Sciatic nerve (tissue), 2 donors: ENCODE data around the gene GPRC6A. TPM values are rescaled to one million over a fixed set of nuclear protein-coding genes. Genes with fewer than 3 reads are reported as not detected.
"Not testable (repeated sequence)": the region's sequence is repeated elsewhere in the genome, so short reads cannot be mapped to it uniquely, and the experiment has no call there.

Experiments
- ATAC-seq: fragments of 200-7000 bp; cut with Tn5 transposase; one replicate; pipeline ENCODE4 v1.9.1; 2020; ENCODE audit warnings: mild to moderate bottlenecking, moderate library complexity
- DNase-seq: peaks from one replicate; pipeline ENCODE4 v3.0.0-alpha.2; 2020; ENCODE audit warnings: low spot score
- intact Hi-C: fragments of 100-400 bp; cut with DNase I; formaldehyde crosslinking; loops from one replicate; pipeline ENCODE4 v1.14.2; 2022
- total RNA-seq: library from RNA; stranded (reverse); fragmentation: NEBNext Ultra II Directional; extraction: Animal tissue kit (Norgen Biotek cat#: 25700); gene quantifications from one replicate; pipeline ENCODE4 v1.2.1, GENCODE V29; 2021
- donor health status: DM: no; HTN: no; CAD: no.
- donor health status: DM: no; HTN: no; CAD: no.

GPRC6A gene, protein sequence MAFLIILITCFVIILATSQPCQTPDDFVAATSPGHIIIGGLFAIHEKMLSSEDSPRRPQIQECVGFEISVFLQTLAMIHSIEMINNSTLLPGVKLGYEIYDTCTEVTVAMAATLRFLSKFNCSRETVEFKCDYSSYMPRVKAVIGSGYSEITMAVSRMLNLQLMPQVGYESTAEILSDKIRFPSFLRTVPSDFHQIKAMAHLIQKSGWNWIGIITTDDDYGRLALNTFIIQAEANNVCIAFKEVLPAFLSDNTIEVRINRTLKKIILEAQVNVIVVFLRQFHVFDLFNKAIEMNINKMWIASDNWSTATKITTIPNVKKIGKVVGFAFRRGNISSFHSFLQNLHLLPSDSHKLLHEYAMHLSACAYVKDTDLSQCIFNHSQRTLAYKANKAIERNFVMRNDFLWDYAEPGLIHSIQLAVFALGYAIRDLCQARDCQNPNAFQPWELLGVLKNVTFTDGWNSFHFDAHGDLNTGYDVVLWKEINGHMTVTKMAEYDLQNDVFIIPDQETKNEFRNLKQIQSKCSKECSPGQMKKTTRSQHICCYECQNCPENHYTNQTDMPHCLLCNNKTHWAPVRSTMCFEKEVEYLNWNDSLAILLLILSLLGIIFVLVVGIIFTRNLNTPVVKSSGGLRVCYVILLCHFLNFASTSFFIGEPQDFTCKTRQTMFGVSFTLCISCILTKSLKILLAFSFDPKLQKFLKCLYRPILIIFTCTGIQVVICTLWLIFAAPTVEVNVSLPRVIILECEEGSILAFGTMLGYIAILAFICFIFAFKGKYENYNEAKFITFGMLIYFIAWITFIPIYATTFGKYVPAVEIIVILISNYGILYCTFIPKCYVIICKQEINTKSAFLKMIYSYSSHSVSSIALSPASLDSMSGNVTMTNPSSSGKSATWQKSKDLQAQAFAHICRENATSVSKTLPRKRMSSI
- total RNA-seq, result not detected

DNA sequence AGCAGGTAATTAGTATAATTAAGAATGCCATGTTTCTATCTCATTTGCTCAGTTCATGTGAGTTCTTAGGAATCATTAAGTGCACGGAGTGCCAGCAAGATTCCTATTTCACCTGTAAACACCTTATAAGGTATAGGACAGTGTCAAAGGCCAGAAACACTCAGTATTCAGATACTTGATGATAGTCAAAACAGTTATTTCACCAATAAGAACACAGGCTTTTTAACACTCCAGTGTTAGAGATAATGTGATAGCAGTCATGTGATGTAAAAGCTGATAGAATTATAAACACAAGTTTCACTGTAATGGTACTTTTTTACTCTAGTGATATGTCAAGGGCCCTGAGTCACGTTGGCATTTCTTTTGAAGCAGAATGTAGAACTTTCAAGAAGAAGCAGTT lies at the start of gene GPRC6A:
GPRC6A (minus strand) TSS at position 101 of the 400 bp plus-strand sequence; CDS start at position 31, 70 bp downstream.
- no peak for ATAC-seq

DNA sequence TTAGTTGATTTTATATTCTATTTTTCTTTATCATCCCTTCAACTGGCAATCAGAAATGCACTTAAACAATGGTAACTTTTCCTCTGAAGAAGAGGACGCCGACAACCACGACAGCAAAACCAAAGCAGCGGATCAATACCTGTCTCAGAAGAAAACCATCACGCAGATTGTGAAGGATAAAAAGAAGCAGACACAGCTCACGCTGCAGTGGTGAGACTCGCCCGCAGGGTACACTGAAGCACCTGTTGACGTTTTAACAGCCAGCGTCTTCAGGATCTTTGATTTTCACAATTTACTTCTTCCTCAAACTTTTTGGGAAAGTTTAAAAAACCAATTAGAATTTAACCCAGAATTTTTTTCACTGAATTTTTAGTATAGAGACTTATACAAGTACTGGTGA lies 48.9 kb upstream of the GPRC6A start:
- no peak for ATAC-seq
- intact Hi-C loops, result no loop called here

More for the DNA sequence above, at the start of gene GPRC6A:
- intact Hi-C loops, result no loop called here
- DNase-seq, result no peak

DNA sequence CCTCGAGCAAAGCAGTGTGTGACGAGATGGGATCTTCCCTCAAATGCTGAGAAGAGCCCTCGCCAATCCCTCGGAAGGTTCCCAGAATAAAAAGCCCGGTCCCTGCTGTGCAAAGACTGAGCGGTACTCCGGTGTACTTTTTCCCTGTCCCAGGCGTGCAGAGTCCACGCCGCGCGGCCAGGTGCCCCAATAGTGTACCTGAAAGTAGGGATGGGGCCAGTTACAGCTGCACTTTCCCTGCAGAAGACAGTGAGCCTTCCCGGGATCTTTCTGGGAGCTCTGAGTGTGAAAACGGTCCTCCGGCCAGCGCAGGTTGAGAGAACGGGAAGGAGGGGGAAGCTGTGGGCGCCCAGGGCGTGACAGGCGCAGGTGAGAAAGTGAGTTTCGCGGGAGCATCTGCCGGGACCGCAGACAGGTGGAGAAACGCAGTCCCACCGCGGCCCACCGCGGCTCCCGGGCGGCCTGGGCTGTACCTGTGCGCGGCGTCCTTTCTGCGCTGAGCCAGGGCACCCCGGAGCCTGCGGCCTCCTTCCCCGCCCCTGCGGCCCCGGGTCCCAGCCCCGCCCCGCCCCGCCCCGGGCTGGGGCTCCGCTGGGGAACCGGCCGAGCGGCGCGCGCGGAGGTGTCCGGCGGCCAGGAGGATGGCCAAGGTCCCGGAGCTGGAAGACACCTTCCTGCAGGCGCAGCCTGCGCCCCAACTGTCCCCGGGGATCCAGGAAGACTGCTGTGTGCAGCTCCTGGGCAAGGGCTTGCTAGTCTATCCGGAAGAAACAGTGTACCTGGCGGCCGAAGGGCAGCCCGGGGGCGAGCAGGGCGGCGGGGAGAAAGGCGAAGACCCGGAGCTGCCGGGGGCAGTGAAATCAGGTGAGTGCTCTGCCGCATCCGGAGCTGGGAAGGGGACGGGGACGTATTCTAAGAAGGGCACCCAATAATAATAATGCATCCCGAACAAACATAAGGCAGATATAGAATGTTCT lies 48.0 kb upstream of the GPRC6A start, which contains the start of gene RFX6:
RFX6 (plus strand) TSS at position 608 of the 977 bp plus-strand sequence; CDS start at position 642, 34 bp downstream.
- intact Hi-C loops, result no loop called here
- ATAC-seq (no peak), DNase-seq (no peak)

More for the DNA sequence above, 48.9 kb upstream of the GPRC6A start:
- no peak for DNase-seq

DNA sequence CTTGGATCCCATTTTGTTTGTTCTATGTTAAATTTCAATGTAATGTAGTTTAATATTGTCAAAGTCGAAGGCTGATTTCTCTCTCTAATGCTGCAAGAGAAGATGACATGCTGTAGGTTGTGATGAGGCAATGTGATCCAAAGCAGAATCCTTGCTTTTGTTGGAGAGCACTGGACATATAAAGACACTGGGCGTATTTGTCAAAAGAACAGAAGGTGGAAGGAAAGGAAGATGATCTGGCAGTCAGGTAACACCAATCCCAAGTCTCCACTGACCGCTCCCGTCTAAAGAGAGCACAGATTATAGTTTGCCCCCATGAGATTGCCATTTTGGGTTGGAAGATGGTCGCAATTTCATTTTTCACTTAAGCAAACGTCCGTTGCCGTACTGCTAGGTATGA lies 47.2 kb upstream of the GPRC6A start:
- DNase-seq (no peak), ATAC-seq (no peak)
- intact Hi-C loops, result no loop called here

DNA sequence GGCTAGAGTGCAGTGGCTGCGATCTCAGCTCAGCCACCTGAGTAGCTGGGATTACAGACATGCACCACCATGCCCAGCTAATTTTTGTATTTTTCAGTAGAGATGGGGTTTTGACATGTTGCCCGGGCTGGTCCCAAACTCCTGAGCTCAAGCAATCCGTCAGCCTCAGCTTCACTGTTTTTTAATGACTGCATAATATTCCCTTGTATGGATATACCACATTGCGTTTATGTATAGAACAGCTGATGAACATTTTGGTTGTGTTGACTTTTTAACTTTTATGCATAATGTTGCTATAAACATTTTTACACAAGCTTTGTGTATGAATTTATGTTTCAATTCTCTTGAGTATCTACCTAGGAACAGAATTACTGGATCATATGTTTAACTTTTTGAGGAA lies 43.9 kb upstream of the GPRC6A start:
- ATAC-seq (no peak), DNase-seq (no peak)
- intact Hi-C loops, result no loop called here

DNA sequence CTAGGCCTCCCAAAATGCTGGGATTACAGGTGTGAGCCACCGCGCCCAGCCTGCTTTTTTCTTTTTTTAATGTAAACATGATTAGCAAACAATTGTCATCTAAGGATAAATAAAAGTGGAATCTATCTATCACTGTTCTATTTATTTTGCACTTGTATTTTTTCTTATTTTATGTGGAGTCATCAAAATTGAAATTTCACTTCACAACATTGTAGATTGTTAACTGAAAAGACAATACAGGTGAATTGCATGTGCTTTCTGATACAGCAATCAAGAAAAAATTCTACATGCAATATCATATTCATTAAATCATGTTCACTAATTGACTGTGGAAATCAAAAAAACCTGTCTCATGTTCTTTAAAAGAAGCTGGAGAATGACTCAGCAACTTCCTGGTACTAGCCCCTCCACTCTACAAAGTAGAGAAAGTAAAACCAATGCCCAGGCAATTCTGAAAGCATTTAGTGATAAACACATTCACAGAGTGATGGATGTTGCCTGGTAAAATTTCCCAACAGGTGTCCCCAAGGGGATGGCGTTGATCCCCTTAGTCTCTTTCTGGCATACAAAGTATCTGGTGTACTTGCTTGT lies 37.5 kb upstream of the GPRC6A start:
- DNase-seq (no peak), ATAC-seq (no peak)
- intact Hi-C loops, result no loop called here

DNA sequence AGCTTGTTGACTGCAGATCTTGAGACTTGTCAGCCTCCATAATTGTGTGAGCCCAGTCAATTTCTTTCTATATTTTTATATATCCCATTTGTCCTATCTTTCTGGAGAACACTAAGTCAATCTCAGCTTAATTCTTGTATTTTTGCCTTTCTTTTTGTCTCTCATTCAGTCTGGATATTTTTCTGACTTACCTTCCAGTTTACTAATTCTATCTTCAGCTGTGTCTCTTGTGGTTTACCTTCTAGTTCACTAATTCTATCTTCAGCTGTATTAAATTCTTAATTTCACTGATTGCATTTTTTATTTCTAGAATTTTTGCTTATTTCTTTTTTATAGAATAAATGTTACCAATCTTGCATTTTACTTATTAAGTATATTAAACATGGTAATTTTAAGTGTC lies 30.4 kb upstream of the GPRC6A start:
- no peak for DNase-seq
- no peak for ATAC-seq
- intact Hi-C loops, result no loop called here

DNA sequence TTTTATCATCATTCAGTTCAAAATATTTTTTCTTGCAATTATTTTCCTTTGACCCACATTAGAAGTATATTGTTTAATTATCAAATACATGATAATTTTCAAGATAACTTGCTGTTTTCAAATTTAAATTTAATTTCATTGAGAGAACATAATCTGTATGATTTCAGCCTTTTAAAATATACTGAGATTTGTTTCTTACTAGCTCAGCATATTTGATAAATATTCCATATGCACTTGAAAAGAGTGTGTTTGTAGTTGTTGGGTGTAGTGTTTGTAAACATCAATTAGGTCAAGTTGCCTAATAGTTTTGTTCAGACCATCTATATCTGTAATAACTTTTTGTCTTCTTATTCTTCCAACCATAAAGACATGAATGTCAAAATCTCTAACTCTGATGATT lies 29.2 kb upstream of the GPRC6A start:
- intact Hi-C loops, result no loop called here
- DNase-seq (no peak), ATAC-seq (no peak)

DNA sequence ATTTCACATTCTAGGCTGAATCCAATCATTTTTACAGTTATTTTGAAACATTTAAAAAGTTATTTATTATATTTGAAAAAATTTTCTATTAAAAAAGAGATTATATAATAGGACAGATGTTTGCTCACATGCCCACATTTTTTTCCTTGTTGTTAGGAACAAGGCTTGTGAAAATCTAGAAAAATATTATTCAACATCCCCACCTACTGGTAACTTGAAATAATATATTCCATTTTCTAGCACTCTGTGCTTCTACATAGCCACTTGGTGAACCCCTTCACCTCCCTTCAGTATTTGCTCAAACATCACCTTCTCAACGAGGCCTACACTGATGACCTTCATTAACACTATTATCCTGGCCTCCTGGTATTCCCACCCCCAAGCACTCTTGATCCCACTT lies 18.3 kb upstream of the GPRC6A start:
- DNase-seq (no peak), ATAC-seq (peak; percentile 67)
- intact Hi-C loops, result no loop called here

DNA sequence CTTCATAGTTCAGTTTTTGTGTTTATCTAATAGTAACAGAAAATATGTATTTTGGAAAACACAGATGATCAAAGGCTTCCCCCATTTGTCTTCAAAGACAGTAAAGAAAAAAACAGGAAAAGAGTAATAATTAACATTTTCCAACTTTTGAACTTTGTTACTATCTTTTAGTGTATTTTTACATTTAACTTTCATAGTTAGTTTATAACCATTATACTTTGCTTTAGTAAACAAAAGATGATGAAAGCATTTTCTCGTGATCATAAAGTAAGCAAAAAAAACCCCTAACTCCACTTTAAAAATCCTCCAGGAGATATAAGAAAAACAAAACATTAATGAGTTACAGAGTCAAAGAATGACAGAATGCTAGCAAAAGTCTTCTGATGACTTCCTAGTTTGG lies 13.6 kb upstream of the GPRC6A start:
- ATAC-seq (no peak), DNase-seq (no peak)
- intact Hi-C loops, result no loop called here

DNA sequence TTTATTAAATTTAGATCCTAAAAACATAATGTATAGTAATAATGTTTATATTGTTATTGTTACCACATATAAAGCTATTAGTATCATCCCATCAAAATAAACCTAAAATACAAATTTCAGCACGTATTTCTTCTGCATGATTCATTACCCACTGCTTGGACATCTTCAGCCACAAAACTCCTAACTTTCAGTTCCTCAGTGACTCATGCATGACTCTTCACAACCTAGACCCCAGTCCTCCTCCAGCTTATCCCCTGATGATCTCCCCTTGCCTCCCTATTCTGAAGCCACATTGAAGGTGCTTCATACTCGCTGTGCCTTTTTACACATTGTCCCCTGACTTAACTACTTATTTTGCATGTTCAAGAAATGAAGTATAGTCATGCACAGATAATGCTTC lies 11.2 kb upstream of the GPRC6A start:
- DNase-seq (no peak), ATAC-seq (no peak)
- intact Hi-C loops, result no loop called here

DNA sequence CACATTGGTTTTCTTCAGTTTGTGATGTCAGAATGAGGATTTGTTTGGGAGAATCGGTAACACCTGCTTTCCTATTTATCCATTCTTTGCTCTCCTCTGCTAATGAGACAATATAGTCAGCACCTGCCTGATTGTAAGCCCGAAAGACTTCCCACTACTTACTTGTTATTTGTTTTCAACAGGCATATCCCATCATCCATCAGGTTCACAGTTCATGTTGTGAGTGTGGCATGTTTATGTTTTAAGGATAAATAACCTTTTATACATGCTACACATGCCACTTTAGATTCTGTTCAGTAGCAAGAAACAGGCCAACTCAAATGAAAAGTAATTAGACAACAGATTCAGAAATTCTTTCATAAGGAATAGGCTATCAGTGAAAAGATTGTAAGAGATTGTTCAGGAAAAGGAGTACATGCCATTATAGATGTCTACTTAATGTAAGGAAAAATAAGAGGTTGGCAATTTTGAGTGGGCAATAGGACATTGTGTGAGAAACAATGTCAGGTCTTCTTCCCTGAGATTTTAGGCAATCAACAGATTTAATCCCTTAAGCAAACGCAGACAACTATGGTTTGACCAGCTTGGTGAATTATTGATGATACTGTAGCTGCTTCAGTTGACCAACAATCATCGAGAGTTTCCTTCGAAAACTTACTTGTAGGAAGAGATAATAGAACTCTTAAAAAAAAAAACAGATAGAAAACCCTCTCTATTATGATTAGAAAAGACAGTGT lies 7.9 kb upstream of the GPRC6A start:
- no peak for ATAC-seq
- no peak for DNase-seq
- intact Hi-C loops, result no loop called here

DNA sequence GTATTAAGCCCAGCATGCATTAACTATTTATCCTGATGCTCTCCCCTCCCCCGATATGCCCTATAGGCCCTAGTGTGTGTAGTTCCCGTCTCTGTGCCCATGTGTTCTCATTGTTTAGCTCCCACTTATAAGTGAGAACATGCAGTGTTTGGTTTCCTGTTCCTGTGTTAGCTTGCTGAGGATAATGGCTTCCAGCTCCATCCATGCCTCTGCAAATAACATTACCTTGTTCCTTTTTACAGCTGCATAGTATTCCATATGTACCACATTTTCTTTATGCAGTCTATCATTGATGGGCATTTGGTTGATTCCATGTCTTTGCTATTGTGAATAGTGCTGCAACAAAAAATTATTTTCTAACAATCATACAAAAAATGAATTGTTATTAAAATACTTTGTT lies 5.6 kb upstream of the GPRC6A start:
- intact Hi-C loops, DNase-seq, ATAC-seq: not testable (repeated sequence)

DNA sequence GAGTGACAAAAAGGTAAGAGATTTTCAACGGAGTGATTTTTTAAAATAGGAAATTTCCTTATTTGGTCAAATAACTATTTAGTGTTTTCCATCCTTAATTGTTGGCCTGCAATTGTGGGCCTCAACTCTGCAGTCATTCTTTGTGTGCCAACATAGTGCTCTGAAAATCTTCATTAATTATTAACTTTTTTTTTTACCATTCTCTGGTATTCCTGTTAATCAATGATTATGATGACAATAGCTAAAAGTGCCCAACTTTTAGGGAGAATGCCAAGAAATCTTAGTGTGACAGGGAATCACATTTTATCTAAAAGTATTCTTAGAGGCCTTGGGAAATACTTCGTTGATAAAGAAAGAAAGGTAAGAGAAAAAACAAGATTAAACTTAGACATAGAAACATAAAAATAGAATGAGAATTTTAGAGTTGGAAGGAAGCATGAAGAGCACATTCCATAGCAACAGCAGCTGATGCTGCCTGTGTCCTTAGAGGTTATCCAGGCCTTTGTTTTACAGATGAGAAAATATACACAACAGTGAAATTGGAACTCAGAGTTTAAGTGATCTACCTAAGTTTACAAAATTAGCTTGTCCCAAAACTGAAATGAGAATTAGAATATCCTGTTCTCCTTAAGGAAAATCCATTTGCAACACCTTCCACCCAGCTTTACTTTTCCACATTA lies 1.2 kb downstream of the GPRC6A start:
- intact Hi-C loops, result no loop called here
- DNase-seq (no peak), ATAC-seq (no peak)

DNA sequence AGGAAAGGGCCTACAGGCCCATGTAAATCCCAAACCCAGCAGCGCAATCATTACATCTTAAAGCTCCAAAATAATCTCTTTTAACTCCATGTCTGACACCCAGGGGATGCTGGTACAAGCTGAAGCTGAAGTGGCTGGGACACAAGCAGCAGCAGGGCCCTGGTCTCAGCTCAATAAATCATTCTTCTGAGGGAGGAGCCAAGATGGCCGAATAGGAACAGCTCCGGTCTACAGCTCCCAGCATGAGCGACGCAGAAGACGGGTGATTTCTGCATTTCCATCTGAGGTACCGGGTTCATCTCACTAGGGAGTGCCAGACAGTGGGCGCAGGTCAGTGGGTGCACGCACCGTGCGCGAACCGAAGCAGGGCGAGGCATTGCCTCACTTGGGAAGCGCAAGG lies 12.5 kb downstream of the GPRC6A start:
- ATAC-seq, intact Hi-C loops, DNase-seq: not testable (repeated sequence)

DNA sequence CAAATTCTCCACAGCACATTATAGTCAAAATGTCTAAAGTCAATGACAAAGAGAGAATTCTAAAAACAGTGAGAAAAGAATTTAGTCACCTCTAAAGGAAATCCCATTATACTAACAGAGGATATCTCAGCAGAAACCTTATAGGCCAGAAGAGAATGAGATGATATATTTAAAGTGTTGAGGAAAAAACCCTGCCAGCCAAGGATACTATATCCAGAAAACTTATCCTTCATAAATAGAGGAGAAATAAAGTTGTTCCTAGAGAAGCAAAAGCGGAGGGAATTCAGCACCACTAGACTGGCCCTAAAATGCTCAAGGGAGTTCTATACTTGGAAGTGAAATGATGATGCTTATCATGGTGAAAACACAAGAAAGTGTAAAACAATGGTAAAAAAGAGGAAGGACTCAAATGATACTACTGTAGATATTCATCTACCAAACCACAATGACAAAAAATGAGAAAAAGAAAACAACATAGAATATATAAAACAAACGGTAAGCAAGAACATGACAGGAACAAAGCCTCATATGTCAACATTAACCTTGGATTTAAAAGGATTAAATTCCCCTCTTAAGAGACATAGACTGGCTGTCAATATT lies 16.7 kb downstream of the GPRC6A start:
- ATAC-seq, result no peak
- intact Hi-C loops, result no loop called here
- no peak for DNase-seq

DNA sequence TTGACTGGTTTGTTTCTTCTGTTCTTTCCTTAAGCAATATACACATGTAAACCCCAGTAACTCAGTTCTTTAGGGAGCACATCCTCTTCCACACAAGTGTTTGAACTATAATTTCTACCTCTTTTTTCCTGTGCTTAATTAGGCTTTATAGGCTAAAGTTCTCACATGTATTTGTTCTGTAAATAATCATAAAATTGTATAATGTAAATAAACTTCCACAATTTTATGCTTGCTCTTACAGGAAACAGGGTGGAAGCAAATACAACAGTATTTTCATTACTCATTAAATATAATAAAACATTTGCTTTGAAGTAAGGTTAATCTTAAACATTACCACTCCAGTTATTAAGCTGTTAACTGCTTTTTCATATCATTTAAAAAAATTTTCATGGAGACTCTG lies 26.9 kb downstream of the GPRC6A start:
- no peak for DNase-seq
- intact Hi-C loops, result no loop called here
- no peak for ATAC-seq
